VCaP (cell line): ENCODE data around the gene PRR7.

ENCODE experiments used
- H3K27ac ChIP-seq: fragments of 450-650 bp; 2 replicates; pipeline ENCODE4 v1.5.1; 2017
- TF ChIP-seq, protein P1 (sequence below): fragments of 450-650 bp; conservative IDR thresholded peaks from 2 replicates; pipeline ENCODE4 v1.5.1; 2017; ENCODE audit warnings: mild to moderate bottlenecking, moderate library complexity

PRR7 gene

GRCh38 chr5:177454397-177455035, 7.9 kb downstream of the PRR7 start:
- peak overlapping the region; percentile 99 for H3K27ac ChIP-seq
- TF ChIP-seq, protein P1, sequence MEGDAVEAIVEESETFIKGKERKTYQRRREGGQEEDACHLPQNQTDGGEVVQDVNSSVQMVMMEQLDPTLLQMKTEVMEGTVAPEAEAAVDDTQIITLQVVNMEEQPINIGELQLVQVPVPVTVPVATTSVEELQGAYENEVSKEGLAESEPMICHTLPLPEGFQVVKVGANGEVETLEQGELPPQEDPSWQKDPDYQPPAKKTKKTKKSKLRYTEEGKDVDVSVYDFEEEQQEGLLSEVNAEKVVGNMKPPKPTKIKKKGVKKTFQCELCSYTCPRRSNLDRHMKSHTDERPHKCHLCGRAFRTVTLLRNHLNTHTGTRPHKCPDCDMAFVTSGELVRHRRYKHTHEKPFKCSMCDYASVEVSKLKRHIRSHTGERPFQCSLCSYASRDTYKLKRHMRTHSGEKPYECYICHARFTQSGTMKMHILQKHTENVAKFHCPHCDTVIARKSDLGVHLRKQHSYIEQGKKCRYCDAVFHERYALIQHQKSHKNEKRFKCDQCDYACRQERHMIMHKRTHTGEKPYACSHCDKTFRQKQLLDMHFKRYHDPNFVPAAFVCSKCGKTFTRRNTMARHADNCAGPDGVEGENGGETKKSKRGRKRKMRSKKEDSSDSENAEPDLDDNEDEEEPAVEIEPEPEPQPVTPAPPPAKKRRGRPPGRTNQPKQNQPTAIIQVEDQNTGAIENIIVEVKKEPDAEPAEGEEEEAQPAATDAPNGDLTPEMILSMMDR: peak; percentile 98

DNA sequence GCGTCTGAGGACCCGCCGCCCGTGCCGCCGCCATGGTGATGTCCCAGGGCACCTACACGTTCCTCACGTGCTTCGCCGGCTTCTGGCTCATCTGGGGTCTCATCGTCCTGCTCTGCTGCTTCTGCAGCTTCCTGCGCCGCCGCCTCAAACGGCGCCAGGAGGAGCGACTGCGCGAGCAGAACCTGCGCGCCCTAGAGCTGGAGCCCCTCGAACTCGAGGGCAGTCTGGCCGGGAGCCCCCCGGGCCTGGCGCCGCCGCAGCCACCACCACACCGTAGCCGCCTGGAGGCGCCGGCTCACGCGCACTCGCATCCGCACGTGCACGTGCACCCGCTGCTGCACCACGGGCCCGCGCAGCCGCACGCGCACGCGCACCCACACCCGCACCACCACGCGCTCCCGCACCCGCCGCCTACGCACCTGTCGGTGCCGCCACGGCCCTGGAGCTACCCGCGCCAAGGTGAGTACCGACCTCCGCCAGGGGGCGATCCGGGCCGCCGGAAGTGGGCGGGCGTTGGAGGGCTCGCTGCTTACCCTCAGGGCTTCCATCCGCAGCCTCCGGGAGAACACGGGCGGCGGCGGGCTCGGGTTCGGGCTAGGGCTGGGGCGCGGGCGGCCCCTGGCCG, 8.5 kb downstream of the PRR7 start:
- H3K27ac ChIP-seq: peak overlapping the region; percentile 99
- TF ChIP-seq, protein P1: peak; percentile 91

- peak overlapping the region; percentile 99 for H3K27ac ChIP-seq
- TF ChIP-seq, protein P1: peak; percentile 99
These were observed 9.3 kb downstream of the PRR7 start for GRCh38 chr5:177455661-177456590.

- peak overlapping the region; percentile 99 for H3K27ac ChIP-seq
- TF ChIP-seq, protein P1: peak; percentile 74
These were observed 10.0 kb downstream of the PRR7 start for GRCh38 chr5:177456591-177456964.

GRCh38 chr5:177456976-177457851, 10.6 kb downstream of the PRR7 start:
- H3K27ac ChIP-seq: peak overlapping the region; percentile 99
- TF ChIP-seq, protein P1: peak; percentile 68

DNA sequence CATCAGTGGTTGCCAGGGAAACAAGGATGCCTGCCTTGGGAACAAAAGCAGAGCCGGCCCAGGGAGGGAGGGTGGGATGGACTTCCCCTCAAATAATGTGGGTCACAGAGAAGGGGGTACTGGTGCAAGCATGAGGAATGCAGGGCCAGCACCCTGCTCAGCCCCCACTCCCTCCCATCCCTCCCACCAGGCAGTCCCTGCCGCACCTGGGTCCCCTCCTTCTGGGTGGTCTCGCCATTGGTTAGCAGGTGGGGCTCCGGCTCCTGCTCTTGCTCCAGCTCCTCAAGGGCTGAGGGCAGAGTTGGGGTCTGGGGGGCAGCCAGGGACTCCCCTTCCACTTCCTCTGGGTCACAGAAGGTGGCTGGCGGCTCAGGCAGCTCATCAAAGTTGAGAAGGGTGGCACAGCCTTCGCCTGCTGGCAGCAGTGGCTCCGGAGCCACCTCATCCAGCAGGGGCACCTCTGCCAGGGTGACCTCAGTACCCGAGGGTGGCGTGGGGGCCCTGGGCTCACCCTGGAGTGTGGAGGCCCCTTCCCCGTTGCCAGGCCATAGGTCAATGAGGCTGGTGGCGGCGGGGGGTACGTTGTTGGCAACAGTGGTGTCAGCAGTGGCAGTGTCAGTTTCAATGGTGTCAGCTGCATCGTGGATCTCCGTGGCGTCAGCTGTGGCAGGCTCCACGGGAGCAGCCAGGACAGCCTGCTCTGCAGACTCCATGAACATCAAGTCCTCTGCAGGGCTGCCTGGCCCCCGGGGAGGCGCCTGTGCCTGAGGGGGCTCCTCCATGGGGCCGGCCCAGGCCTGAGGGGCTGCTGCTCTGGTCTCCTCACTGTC, 11.5 kb downstream of the PRR7 start:
- no peak overlapping the region for H3K27ac ChIP-seq
- TF ChIP-seq, protein P1: peak; percentile 10; the same call in 1 of the 2 replicates
